HFFc6 (cell line): Measurements from ENCODE around the gene GUCA2A. TPM values are rescaled to one million over a fixed set of nuclear protein-coding genes. Genes with fewer than 3 reads are reported as not detected.

Experiments
- DNase-seq: peaks from one replicate; pipeline ENCODE4 v3.0.0-alpha.2; 2018
- H3K27ac Mint-ChIP-seq: 2 replicates; pipeline ENCODE4 v1.8.0; 2020; ENCODE audit warnings: mild to moderate bottlenecking, mixed read lengths
- H3K27me3 Mint-ChIP-seq: 2 replicates; pipeline ENCODE4 v1.8.0; 2021; ENCODE audit warnings: mild to moderate bottlenecking, moderate library complexity, mixed read lengths; ENCODE audit not compliant: insufficient read depth
- H3K36me3 Mint-ChIP-seq: 2 replicates; pipeline ENCODE4 v1.8.0; 2021; ENCODE audit warnings: low read depth, mixed read lengths
- H3K4me1 Mint-ChIP-seq: 2 replicates; pipeline ENCODE4 v1.8.0; 2020; ENCODE audit warnings: low read depth, mixed read lengths
- H3K4me3 Mint-ChIP-seq: 2 replicates; pipeline ENCODE4 v1.8.0; 2020; ENCODE audit warnings: mild to moderate bottlenecking, moderate library complexity, mixed read lengths
- H3K9me3 Mint-ChIP-seq: 2 replicates; pipeline ENCODE4 v1.8.0; 2020; ENCODE audit warnings: mild to moderate bottlenecking, mixed read lengths
- CTCF ChIP-seq: fragments of 200-600 bp; sonication (generic); IDR thresholded peaks from 2 replicates; pipeline ENCODE4 v1.5.0; 2021; ENCODE audit warnings: antibody characterized with exemption, mild to moderate bottlenecking
- total RNA-seq, 6 experiments: library from RNA; stranded (reverse); fragmentation: NEBNext Ultra II Directional; extraction: Animal tissue kit (Norgen Biotek cat#: 25700); gene quantifications; 2 replicates in 1 of 6; 3 replicates in 5 of 6; pipeline ENCODE4 v1.2.3, GENCODE V29; 2021

The GUCA2A gene
- total RNA-seq, 6 experiments from 2014 or later = not detected

- H3K9me3 Mint-ChIP-seq = no peaks in the 10 kb centered on the region
- DNase-seq = no peak
- H3K36me3 Mint-ChIP-seq = peaks cover 4% of the 10 kb centered on the region; the same call in 1 of the 2 replicates
- peaks cover 10% of the 10 kb centered on the region for H3K27me3 Mint-ChIP-seq
- H3K4me3 Mint-ChIP-seq = no peak overlapping the region
- H3K27ac Mint-ChIP-seq = no peak overlapping the region
- peaks cover 29% of the 10 kb centered on the region for H3K4me1 Mint-ChIP-seq
- no peak for TF ChIP-seq CTCF
Observed at GRCh38 chr1:42172381-42173133, 8.0 kb upstream of the GUCA2A start.

- DNase-seq = no peak
- Mint-ChIP-seq H3K4me1 (peaks cover 21% of the 10 kb centered on the region), H3K27ac (no peak overlapping the region), H3K27me3 (peaks cover 10% of the 10 kb centered on the region), H3K9me3 (no peaks in the 10 kb centered on the region), H3K36me3 (peaks cover 2% of the 10 kb centered on the region; the same call in 1 of the 2 replicates), H3K4me3 (no peak overlapping the region)
- no peak for TF ChIP-seq CTCF
Observed at GRCh38 chr1:42171679-42172266, 7.2 kb upstream of the GUCA2A start.

- Mint-ChIP-seq H3K27me3 (peaks cover 11% of the 10 kb centered on the region), H3K4me1 (peaks cover 24% of the 10 kb centered on the region), H3K9me3 (peaks cover 5% of the 10 kb centered on the region; the same call in 1 of the 2 replicates), H3K4me3 (no peak overlapping the region), H3K36me3 (no peaks in the 10 kb centered on the region), H3K27ac (no peak overlapping the region)
- no peak for TF ChIP-seq CTCF
- DNase-seq = no peak
Observed at GRCh38 chr1:42170779-42171621, 6.5 kb upstream of the GUCA2A start.

- Mint-ChIP-seq H3K27me3 (peaks cover 15% of the 10 kb centered on the region), H3K4me1 (peaks cover 21% of the 10 kb centered on the region), H3K27ac (no peak overlapping the region)
Observed at GRCh38 chr1:42168763-42169162, 4.2 kb upstream of the GUCA2A start.

More at GRCh38 chr1:42168763-42169162, 4.2 kb upstream of the GUCA2A start:
- Mint-ChIP-seq H3K36me3 (no peaks in the 10 kb centered on the region), H3K4me3 (no peak overlapping the region), H3K9me3 (peaks cover 5% of the 10 kb centered on the region; the same call in 1 of the 2 replicates)
- no peak for TF ChIP-seq CTCF
- DNase-seq = no peak
